Occipital lobe (tissue), 2 donors: ENCODE results near the gene TMUB1. TPM values are rescaled to one million over a fixed set of nuclear protein-coding genes. Genes with fewer than 3 reads are reported as not detected.
A peak's percentile ranks its signal among the peaks of the same experiment; 100 is the strongest.
"Not testable (repeated sequence)": the region's sequence is repeated elsewhere in the genome, so short reads cannot be mapped to it uniquely, and the experiment has no call there.

Experiments
- DNase-seq: peaks from one replicate; lab custom pipeline; 2025; lab: John Stamatoyannopoulos, UW
- total RNA-seq: library from RNA; depleted of rRNA; stranded (reverse); fragments of >200 nt; gene quantifications from one replicate; pipeline ENCODE4 v1.2.3, GENCODE V29; 2014

Gene TMUB1
- total RNA-seq, 1 donor from 2014 or later, result 9.7 TPM

- no peak for DNase-seq
Observed at GRCh38 chr7:151056666-151057505, 26.4 kb downstream of the TMUB1 start.

DNA sequence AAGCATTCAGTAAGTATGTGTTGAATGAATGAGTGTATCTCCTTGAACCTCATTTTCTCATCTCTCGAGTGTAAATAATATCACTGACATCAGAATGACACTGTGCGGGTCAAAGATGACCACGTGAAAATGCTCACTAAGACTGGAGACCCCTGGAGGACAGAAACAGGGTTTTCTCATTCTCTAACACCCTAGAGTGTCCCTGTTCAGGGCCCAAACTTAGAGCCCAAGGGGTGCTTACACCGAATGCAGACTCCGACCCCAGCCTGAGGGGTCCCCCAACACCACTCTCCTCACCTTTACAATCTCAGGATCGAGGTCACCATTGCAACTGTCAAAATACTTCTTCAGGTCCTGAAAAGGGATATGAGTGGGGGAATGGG lies 27.0 kb downstream of the TMUB1 start:
- DNase-seq, result no peak

- DNase-seq, result no peak
Observed at GRCh38 chr7:151053751-151054150, 29.5 kb downstream of the TMUB1 start.

- DNase-seq, result no peak
Observed at GRCh38 chr7:151053096-151053495, 30.2 kb downstream of the TMUB1 start.

DNA sequence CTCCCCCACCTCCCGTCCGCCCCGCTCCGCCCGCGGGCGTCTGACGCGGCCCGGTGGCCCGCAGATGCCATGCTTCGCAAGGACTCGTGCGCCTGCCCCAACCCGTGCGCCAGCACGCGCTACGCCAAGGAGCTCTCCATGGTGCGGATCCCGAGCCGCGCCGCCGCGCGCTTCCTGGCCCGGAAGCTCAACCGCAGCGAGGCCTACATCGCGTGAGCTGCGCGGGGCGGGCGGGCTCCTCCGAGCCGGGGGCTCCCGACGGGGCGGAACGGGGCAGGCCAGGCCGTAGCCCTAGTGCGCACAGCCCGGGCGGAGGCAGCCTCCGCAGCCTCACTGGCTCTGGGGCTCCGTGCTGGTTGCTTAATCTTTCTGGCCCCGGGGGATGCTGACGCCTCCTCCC lies 32.2 kb downstream of the TMUB1 start:
- no peak for DNase-seq

- DNase-seq, result no peak
Observed at GRCh38 chr7:151048911-151049463, 34.3 kb downstream of the TMUB1 start.

DNA sequence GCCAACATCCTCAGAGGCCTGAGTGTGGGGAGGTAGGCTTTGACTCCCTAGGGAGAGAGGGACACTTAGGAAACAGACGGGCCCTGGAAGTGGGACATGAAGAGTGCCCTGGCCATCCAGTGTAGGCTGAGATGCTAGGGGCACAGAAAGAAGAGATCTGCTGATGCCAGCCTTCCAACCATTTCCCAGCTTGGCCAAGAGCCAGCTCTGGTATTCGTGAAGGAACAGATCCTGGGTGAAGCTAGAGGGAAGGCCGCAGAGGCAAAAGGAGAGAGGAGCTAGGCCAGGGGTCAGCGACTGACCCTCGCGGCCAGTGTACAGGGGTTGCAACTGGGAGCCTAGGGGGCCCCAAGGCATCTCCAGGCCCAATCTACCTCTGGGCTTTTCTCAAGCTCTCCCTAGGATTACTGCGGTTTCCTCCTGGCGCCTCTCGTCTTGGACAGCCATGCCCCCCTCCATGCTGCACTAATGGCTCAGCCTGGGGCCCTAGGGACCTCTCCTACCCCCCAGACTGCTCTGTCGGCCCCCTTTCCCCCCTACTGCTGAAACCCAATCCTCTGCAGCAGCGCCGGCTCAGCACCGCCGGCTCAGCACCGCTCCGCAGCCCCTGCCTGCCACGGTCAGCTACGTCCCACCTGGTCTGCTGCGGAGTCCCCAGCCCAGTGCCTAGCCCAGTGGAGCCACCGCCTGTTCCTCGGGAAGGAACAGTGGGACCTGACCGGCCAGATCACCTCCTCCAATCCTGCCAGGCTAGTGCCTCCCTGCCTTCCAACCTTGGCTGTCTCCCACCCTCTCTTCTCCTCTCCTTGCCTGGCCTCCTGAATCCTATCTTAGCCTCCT lies 35.1 kb downstream of the TMUB1 start, which contains the start of gene ASIC3:
Gene ASIC3 (plus strand): TSS at position 556 of the 840 bp plus-strand sequence. CDS start 355 bp downstream, outside the sequence.
- DNase-seq, result no peak

- DNase-seq, result no peak
Observed at GRCh38 chr7:151046603-151047573, 36.4 kb downstream of the TMUB1 start.

- DNase-seq, result no peak
Observed at GRCh38 chr7:151045967-151046366, 37.3 kb downstream of the TMUB1 start.

DNA sequence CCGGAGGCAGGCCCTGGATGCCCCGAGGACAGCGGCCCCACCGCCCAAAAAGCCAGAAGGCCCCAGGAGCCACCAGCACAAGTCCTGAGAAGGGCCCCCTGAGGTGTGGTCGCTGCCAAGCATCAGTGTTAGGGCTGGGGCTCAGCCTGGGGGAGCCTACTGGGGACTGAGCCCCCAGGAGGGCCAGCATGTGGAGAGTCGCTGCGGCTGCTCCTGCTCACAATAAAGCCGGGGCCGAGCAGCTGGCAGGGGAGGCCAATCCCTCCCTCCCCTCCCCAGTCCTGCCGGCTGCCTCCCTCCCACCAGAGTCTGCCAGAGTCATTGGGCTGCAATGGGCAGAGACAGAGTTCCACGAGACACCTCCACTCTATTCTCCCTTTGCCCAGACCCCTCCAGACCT lies 38.0 kb downstream of the TMUB1 start:
- DNase-seq, result no peak

DNA sequence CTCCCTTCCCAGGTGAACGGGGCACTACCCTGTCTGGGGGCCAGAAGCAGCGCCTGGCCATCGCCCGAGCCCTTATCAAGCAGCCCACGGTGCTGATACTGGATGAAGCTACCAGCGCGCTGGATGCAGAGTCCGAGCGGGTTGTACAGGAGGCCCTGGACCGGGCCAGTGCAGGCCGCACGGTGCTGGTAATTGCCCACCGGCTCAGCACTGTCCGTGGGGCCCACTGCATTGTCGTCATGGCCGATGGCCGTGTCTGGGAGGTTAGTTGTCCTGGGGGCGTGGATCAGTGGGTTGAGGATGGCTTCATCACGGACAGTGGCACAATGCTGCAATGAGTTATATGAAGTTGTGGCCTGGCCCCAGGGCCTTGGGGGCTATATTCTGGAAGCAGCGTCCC lies 39.3 kb downstream of the TMUB1 start:
- DNase-seq, result no peak

DNA sequence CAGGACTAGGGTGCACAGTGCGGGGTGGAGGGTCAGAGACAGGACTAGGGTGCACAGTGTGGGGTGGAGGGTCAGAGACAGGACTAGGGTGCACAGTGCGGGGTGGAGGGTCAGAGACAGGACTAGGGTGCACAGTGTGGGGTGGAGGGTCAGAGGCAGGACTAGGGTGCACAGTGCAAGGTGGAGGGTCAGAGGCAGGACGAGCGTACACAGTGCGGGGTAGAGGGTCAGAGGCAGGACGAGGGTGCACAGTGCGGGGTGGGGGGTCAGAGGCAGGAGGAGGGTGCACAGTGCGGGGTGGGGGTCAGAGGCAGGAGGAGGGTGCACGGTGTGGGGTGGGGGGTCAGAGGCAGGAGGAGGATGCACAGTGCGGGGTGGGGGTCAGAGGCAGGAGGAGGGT lies 39.8 kb downstream of the TMUB1 start:
- not testable (repeated sequence) for DNase-seq

DNA sequence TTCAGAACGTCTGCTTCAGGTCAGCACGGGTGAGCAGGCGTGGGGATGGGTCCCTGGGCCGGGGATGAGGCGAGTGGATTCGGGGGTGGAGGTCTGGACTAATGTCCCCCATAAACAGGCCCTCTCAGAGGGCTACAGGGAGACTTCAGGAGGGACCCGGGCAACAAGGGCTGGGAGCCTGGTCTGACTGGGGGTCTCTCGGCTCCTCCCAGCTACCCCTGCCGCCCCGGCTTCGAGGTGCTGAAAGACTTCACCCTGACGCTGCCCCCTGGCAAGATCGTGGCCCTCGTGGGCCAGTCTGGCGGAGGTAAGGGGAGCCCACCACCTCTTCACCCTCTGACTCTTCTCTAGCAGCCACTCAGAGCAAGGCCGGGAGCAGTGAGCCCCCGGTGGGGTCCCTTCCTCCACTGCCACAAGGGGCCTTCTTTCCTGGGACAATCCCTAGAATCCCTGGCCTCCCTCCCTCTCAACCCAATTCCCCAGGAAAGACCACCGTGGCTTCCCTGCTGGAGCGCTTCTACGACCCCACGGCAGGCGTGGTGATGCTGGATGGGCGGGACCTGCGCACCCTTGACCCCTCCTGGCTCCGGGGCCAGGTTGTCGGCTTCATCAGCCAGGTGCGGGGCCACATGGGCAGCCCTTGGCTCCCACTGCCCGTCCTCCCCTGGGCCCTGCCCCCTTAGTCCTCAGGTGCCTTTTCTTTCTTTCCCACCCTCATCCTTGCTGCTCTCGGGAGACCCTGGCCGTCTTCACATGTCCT lies 42.5 kb downstream of the TMUB1 start:
- no peak for DNase-seq

- DNase-seq, result no peak
Observed at GRCh38 chr7:151039850-151040548, 43.3 kb downstream of the TMUB1 start.

- peak; percentile 39 for DNase-seq
Observed at GRCh38 chr7:151038951-151039849, 44.1 kb downstream of the TMUB1 start.

DNA sequence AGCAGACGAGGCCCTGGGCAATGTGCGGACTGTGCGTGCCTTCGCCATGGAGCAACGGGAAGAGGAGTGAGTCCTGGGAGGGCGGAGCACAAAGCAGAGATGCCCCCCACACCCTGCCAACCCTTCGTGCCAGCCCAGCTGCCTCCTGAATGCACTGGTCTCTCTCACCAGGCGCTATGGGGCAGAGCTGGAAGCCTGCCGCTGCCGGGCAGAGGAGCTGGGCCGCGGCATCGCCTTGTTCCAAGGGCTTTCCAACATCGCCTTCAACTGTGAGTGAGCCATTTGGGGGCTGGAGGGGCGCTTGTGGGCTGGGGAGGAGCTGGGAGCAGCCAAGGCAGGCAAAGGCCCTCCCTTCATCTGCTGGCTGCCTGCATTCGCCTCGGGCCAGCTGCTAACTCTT lies 47.4 kb downstream of the TMUB1 start:
- no peak for DNase-seq

GRCh38 chr7:151035026-151035717 lies 48.1 kb downstream of the TMUB1 start:
- DNase-seq, result no peak
